ENCODE results near the gene CREB3L4. TPM values are rescaled to one million over a fixed set of nuclear protein-coding genes. Genes with fewer than 3 reads are reported as not detected.
A peak's percentile ranks its signal among the peaks of the same experiment; 100 is the strongest.

The CREB3L4 gene
- total RNA-seq, 2 donors from 2014 or later: 109 to 386 TPM

DNA sequence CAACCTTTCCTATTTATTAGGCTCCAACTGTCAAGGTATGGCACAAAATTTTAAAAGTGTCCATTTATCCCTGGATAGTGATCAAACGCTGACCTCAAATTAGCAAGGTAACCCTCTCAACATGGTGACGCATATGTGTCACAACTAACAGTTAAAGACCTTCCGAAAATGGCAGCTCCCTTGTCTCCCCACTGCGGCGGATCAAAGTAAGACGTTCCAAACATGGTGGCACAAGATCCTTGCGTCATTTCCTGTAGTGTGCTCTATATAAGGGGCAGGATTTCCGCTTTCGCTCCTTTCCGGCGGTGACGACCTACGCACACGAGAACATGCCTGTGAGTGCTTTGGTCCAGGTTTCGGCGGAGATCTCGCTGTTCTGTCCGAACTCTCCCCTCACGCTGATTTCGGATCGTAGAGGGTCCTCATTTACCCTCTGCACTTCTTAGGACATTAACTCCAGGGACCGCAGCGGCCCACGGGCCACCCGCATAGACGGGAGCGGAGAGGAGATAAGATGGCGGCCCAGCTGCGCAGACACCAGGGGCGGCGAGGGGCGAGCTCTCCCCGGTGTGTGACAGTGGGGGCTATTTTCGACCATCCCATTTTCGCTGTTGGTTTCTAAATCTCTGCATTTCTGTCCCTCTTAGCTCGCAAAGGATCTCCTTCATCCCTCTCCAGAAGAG is 22.9 kb downstream of the CREB3L4 start, which contains the start of gene RPS27:
TSS of gene RPS27 (plus strand) at position 295 of the 683 bp plus-strand sequence. CDS start at position 330, 35 bp downstream.
- H3K9me3 ChIP-seq: no peaks in the 10 kb centered on the region
- peaks cover 0 to 2% of the 10 kb centered on the region in 2 donors for H3K36me3 ChIP-seq
- DNase-seq (ENCODE audit: low spot score): peak; percentile 95
- peak within 1 kb of the TSS; percentile 88 to 93 for H3K27ac ChIP-seq
- 0% methylated on average over 36 of the region's 36 CpGs for WGBS
- H3K27me3 ChIP-seq (replicated peaks; ENCODE audit: insufficient read depth): no peaks in the 10 kb centered on the region
- peak; percentile 100 for TF ChIP-seq POLR2AphosphoS5 (IDR thresholded peaks at IDR 0.05)
- TF ChIP-seq POLR2A (IDR thresholded peaks at IDR 0.05): peak; percentile 91
- TF ChIP-seq, protein P1, sequence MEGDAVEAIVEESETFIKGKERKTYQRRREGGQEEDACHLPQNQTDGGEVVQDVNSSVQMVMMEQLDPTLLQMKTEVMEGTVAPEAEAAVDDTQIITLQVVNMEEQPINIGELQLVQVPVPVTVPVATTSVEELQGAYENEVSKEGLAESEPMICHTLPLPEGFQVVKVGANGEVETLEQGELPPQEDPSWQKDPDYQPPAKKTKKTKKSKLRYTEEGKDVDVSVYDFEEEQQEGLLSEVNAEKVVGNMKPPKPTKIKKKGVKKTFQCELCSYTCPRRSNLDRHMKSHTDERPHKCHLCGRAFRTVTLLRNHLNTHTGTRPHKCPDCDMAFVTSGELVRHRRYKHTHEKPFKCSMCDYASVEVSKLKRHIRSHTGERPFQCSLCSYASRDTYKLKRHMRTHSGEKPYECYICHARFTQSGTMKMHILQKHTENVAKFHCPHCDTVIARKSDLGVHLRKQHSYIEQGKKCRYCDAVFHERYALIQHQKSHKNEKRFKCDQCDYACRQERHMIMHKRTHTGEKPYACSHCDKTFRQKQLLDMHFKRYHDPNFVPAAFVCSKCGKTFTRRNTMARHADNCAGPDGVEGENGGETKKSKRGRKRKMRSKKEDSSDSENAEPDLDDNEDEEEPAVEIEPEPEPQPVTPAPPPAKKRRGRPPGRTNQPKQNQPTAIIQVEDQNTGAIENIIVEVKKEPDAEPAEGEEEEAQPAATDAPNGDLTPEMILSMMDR (IDR thresholded peaks at IDR 0.05): peak in 2 of 4 experiments; percentile 23 to 31
- H3K4me3 ChIP-seq: peak within 1 kb of the TSS; percentile 72 to 77
- H3K4me1 ChIP-seq (replicated peaks): peaks cover 3% of the 10 kb centered on the region
- intact Hi-C loops (cut with DNase I): loop anchor here (10.0 kb wide), 1 partner anchor 194 kb away; no protein-coding TSS in a partner anchor

DNA sequence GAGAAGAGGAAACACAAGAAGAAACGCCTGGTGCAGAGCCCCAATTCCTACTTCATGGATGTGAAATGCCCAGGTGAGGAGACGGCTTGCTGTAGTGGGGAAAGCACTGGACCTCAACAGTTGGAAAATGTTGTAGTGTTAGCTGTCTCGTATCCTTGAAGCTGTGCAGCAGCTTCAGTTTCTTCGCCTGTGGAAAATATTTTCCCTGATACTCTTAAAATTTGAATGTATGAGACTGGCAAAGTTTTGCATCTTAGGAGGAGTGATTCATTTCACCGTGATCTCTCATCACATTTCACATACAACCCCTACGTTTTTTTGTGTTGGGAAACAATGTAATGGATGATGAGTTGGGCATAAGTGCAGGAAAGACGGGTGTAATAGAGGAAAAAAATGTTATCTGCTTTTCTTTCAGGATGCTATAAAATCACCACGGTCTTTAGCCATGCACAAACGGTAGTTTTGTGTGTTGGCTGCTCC is 23.5 kb downstream of the CREB3L4 start:
- WGBS: 6% methylated on average over 9 of the region's 9 CpGs
- H3K4me1 ChIP-seq (replicated peaks): peaks cover 3% of the 10 kb centered on the region
- H3K4me3 ChIP-seq: peak overlapping the region; percentile 72 to 77
- H3K27ac ChIP-seq: peak overlapping the region; percentile 88 to 93
- no peak for DNase-seq (ENCODE audit: low spot score)
- H3K36me3 ChIP-seq: peaks cover 0 to 2% of the 10 kb centered on the region in 2 donors
- TF ChIP-seq POLR2AphosphoS5 (IDR thresholded peaks at IDR 0.05): no peak
- TF ChIP-seq, protein P1 (IDR thresholded peaks at IDR 0.05): no peak
- TF ChIP-seq POLR2A (IDR thresholded peaks at IDR 0.05): no peak
- no peaks in the 10 kb centered on the region for H3K27me3 ChIP-seq (replicated peaks; ENCODE audit: insufficient read depth)
- intact Hi-C loops (cut with DNase I): loop anchor here (10.0 kb wide), 1 partner anchor 194 kb away; no protein-coding TSS in a partner anchor
- no peaks in the 10 kb centered on the region for H3K9me3 ChIP-seq

DNA sequence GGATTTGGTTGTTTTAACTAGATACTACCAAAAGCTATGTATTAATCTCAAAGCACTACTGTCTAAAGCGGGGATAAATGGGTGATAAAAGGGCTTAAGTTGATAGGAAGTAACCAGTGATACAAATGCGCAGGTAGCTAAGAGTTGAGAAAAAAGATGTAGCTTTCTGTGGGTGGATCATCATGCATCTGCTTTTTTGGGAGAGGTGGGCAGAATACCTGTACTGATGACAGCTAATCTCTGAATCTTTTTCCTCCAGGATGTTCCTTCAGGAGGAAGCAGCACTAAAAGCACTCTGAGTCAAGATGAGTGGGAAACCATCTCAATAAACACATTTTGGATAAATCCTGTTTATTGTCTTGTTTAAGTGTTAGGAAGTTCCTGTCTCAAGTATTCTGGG is 24.1 kb downstream of the CREB3L4 start:
- intact Hi-C loops (cut with DNase I): loop anchor here (10.0 kb wide), 1 partner anchor 193 kb away; no protein-coding TSS in a partner anchor

DNA sequence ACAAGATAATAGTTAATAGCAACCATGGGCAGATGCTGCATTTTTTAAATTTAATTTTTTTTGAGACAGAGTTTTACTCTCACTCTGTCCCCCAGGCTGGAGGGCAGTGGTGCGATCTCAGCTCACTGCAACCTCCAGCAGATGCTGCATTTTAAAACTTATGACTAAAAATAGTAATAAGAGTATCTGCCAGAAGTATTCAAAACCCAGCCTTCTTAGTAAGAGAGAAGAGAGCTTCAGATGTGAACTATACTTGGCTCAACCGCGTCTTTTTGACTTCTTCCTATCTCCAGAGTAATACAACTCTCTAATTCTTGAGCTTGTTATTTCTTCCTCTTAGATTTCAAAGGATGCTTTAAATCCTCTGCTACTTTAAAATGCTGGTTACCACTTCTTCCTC is 27.5 kb downstream of the CREB3L4 start:
- Histone ChIP-seq H3K4me1 (replicated peaks) (peaks cover 3% of the 10 kb centered on the region), H3K27me3 (replicated peaks; ENCODE audit: insufficient read depth) (no peaks in the 10 kb centered on the region), H3K27ac (no peak overlapping the region), H3K9me3 (no peaks in the 10 kb centered on the region), H3K4me3 (no peak overlapping the region), H3K36me3 (peaks cover 0 to 2% of the 10 kb centered on the region in 2 donors)
- intact Hi-C loops (cut with DNase I): loop anchor here (10.0 kb wide), 1 partner anchor 190 kb away; no protein-coding TSS in a partner anchor
- WGBS: 74% methylated on average over 3 of the region's 3 CpGs
- TF ChIP-seq POLR2A (IDR thresholded peaks at IDR 0.05): no peak
- TF ChIP-seq, protein P1 (IDR thresholded peaks at IDR 0.05): no peak
- no peak for DNase-seq (ENCODE audit: low spot score)

More for the DNA sequence above, 24.1 kb downstream of the CREB3L4 start:
- H3K27ac ChIP-seq: peak overlapping the region; percentile 88 to 93
- no peaks in the 10 kb centered on the region for H3K27me3 ChIP-seq (replicated peaks; ENCODE audit: insufficient read depth)
- H3K36me3 ChIP-seq: peaks cover 0 to 2% of the 10 kb centered on the region in 2 donors
- TF ChIP-seq, protein P1 (IDR thresholded peaks at IDR 0.05): no peak
- no peak for TF ChIP-seq POLR2A (IDR thresholded peaks at IDR 0.05)
- no peak for TF ChIP-seq POLR2AphosphoS5 (IDR thresholded peaks at IDR 0.05)
- peak overlapping the region; percentile 72 to 77 for H3K4me3 ChIP-seq
- no peaks in the 10 kb centered on the region for H3K9me3 ChIP-seq
- no peak for DNase-seq (ENCODE audit: low spot score)
- 97% methylated on average over 2 of the region's 2 CpGs for WGBS
- H3K4me1 ChIP-seq (replicated peaks): peaks cover 3% of the 10 kb centered on the region
